Gastroesophageal sphincter (tissue), 4 donors: Measurements from ENCODE around the gene SLC35B4. TPM values are rescaled to one million over a fixed set of nuclear protein-coding genes. Genes with fewer than 3 reads are reported as not detected.
"Not testable (repeated sequence)": the region's sequence is repeated elsewhere in the genome, so short reads cannot be mapped to it uniquely, and the experiment has no call there.

Experiments
- ATAC-seq: fragments of 150-250 bp; one replicate; pipeline ENCODE4 v1.9.1; 2016; ENCODE audit warnings: mild to moderate bottlenecking, moderate library complexity
- H3K27ac ChIP-seq, 4 donors: fragments of 200-600 bp; sonication (generic) in 3 of 4; 1 replicate in 3 of 4; 2 replicates in 1 of 4; pipeline ENCODE4 v1.5.1; 2016 to 2019
- H3K27me3 ChIP-seq: fragments of 200-600 bp; sonication (generic); one replicate; pipeline ENCODE4 v1.5.1; 2019
- H3K36me3 ChIP-seq, 2 donors: fragments of 200-600 bp; sonication (generic); one replicate each; pipeline ENCODE4 v1.5.1; 2019; ENCODE audit warnings: control low read depth in 1 of 2
- H3K4me1 ChIP-seq, 3 donors: fragments of 200-600 bp; sonication (generic); 1 replicate in 2 of 3; 2 replicates in 1 of 3; pipeline ENCODE4 v1.5.1; 2016 to 2019; ENCODE audit warnings: control low read depth in 2 of 3
- H3K4me3 ChIP-seq, 2 donors: fragments of 200-600 bp; sonication (generic); one replicate each; pipeline ENCODE4 v1.5.1; 2019; ENCODE audit warnings: mild to moderate bottlenecking in 1 of 2, moderate library complexity in 1 of 2
- H3K9me3 ChIP-seq, 3 donors: fragments of 200-600 bp; sonication (generic); one replicate each; pipeline ENCODE4 v1.5.1; 2017 to 2019; ENCODE audit warnings: control low read depth in 2 of 3
- EP300 ChIP-seq: sonication (generic); formaldehyde crosslinking; IDR thresholded peaks from one replicate; pipeline ENCODE4 v1.6.1; 2017; ENCODE audit warnings: antibody characterized with exemption, mild to moderate bottlenecking
- POLR2A ChIP-seq, 2 donors: fragments of 450-650 bp; IDR thresholded peaks; one replicate each; pipeline ENCODE4 v1.6.1; 2017; ENCODE audit warnings: antibody characterized with exemption in 2 of 2, mild to moderate bottlenecking in 2 of 2, moderate library complexity in 1 of 2
- POLR2AphosphoS5 ChIP-seq: sonication (generic); formaldehyde crosslinking; IDR thresholded peaks from one replicate; pipeline ENCODE4 v1.6.1; 2017; ENCODE audit warnings: antibody characterized with exemption
- WGBS, 2 donors: methylation state at CpG; one replicate each; pipeline ENCODE4 v1.1.5; 2018; ENCODE audit warnings: low coverage in 1 of 2; 5-methylcytosine and 5-hydroxymethylcytosine counted together
- total RNA-seq, 4 donors: library from RNA; depleted of rRNA; stranded (reverse); fragments of >200 nt; gene quantifications; one replicate each; pipeline ENCODE4 v1.1.0, GENCODE V29; 2016
- TF ChIP-seq, protein P1 (sequence below), 4 experiments: fragments of 200-600 bp in 2 of 4; fragments of 450-650 bp in 2 of 4; sonication (generic) in 1 of 4; IDR thresholded peaks; one replicate each; pipeline ENCODE4 v1.5.1; 2017 to 2019; ENCODE audit warnings: antibody characterized with exemption in 4 of 4, mild to moderate bottlenecking in 2 of 4, moderate library complexity in 2 of 4

The SLC35B4 gene
- total RNA-seq, 4 donors from 2014 or later = 7.3 to 14.4 (median 10.7) TPM

DNA sequence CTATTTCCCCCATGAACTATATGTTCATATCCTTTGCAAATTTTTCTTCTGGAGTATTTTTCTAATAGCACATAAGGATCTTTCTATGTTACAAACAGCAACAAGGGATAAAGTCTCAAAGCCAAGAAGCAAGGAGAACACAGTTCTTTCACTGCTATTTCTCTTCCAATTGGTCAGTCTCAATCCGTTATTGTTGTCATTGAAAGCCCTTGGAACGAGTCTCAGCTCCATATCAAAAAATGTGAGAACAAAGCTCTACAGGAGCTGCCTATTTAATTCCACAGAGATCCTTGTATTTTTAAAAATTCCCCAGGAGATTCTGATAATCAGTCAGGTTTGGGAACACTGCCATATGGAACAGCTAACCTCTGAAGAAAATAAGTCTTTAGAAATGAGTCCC lies 15.7 kb downstream of the SLC35B4 start:
- no peak for ATAC-seq
- no peak overlapping the region for H3K4me3 ChIP-seq
- H3K27ac ChIP-seq = peak overlapping the region; percentile 13 to 50 (median 30)
- peaks cover 0 to 48% (median 15%) of the 10 kb centered on the region in 3 donors for H3K4me1 ChIP-seq
- no peaks in the 10 kb centered on the region for H3K9me3 ChIP-seq
- H3K27me3 ChIP-seq = no peaks in the 10 kb centered on the region
- peaks cover 0 to 39% of the 10 kb centered on the region in 2 donors for H3K36me3 ChIP-seq
- TF ChIP-seq POLR2A (IDR thresholded peaks at IDR 0.05) (no peak), POLR2AphosphoS5 (no peak), EP300 (no peak)
- TF ChIP-seq, protein P1, sequence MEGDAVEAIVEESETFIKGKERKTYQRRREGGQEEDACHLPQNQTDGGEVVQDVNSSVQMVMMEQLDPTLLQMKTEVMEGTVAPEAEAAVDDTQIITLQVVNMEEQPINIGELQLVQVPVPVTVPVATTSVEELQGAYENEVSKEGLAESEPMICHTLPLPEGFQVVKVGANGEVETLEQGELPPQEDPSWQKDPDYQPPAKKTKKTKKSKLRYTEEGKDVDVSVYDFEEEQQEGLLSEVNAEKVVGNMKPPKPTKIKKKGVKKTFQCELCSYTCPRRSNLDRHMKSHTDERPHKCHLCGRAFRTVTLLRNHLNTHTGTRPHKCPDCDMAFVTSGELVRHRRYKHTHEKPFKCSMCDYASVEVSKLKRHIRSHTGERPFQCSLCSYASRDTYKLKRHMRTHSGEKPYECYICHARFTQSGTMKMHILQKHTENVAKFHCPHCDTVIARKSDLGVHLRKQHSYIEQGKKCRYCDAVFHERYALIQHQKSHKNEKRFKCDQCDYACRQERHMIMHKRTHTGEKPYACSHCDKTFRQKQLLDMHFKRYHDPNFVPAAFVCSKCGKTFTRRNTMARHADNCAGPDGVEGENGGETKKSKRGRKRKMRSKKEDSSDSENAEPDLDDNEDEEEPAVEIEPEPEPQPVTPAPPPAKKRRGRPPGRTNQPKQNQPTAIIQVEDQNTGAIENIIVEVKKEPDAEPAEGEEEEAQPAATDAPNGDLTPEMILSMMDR (IDR thresholded peaks at IDR 0.05) = no peak
- 33 to 39% methylated on average over 2 of the region's 2 CpGs for WGBS, 2 donors

DNA sequence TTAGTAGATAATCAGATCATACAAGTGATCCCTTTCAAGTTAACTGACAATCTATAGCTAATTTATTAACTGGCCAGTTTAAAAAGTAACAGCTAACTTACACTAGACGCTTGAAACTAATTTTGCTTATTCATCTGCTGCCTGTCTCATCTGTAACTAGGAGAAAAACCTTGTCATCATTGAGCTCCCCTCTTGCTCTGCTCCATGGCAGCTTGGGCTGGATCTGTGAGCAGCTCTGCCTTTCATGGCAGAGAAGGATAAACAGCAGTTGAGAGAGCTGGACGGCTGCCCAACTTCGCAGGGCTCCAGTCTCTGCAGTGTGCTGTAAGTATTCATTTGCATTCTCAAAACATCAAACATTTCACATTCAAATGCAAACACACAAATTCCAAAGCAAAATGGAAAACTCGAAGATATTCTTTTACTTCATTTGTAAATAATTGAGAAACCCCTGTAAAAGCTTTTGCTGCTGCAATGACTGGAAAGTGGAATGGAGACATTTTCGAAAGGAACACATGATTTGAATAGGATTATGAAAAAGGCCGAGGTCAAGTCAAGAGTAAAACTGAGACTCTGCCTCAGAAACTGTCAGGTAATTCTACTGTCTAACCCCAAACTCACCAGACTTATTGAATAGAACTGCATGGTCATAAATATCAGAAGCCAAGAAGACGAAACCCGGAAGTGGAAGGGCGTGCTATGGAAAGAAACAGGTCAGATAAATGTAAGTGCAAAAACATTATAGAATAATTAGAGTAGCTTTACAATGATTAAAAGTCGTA lies 17.6 kb downstream of the SLC35B4 start:
- TF ChIP-seq POLR2AphosphoS5 (peak; percentile 26), EP300 (no peak), POLR2A (IDR thresholded peaks at IDR 0.05) (no peak)
- Histone ChIP-seq H3K9me3 (no peaks in the 10 kb centered on the region), H3K27me3 (no peaks in the 10 kb centered on the region), H3K4me3 (no peak overlapping the region), H3K27ac (peak overlapping the region; percentile 67 to 81 (median 72)), H3K4me1 (peaks cover 0 to 48% (median 15%) of the 10 kb centered on the region in 3 donors), H3K36me3 (peaks cover 0 to 39% of the 10 kb centered on the region in 2 donors)
- 24 to 36% methylated on average over 10 of the region's 10 CpGs for WGBS, 2 donors
- peak; percentile 80 for ATAC-seq

DNA sequence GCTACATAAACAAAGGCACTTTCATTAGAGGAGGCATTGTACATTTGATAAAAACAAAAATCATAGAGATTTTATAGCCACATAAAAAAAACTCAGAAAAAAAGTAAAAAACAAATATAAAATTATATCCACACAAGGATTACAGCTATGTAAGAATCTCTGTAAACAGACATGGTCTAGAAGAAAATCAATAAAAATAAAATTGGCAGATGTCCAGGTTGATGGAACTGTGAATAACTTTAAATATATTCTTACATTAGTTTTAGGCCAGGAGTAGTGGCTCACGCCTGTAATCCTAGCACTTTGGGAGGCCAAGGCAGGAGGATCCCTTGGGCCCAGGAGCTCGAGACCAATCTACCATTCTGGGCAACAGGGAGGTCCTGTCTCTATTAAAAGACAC lies 19.2 kb downstream of the SLC35B4 start:
- WGBS, 2 donors = 90 to 94% methylated on average over 2 of the region's 2 CpGs
- no peak for ATAC-seq
- Histone ChIP-seq H3K9me3 (no peaks in the 10 kb centered on the region), H3K27me3 (no peaks in the 10 kb centered on the region), H3K36me3 (peaks cover 0 to 45% of the 10 kb centered on the region in 2 donors), H3K4me1 (peaks cover 0 to 47% (median 15%) of the 10 kb centered on the region in 3 donors), H3K27ac (peak overlapping the region in 2 of 4 donors; percentile 67 to 73), H3K4me3 (no peak overlapping the region)
- TF ChIP-seq POLR2A (IDR thresholded peaks at IDR 0.05) = no peak
- TF ChIP-seq, protein P1 (IDR thresholded peaks at IDR 0.05) = no peak

DNA sequence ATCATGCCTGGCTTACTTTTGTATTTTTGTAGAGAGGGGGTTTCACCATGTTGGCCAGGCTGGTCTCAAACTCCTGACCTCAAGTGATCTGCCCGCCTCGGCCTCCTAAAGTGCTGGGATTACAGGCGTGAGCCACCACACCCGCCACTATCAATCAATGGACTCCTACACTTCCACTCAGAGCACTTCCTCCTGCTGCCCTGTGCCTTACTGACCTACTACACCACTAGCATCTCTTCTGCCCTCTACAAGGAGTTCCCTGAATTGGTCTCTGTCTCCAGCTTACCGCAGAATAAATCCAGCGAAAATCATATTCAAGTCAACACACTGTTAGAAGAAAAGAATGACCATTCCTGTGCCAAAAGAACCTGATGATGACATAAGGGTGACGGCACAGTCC lies 20.7 kb downstream of the SLC35B4 start:
- H3K36me3 ChIP-seq = peaks cover 0 to 45% of the 10 kb centered on the region in 2 donors
- not testable (repeated sequence) for H3K4me3 ChIP-seq, H3K9me3 ChIP-seq, ATAC-seq, H3K27me3 ChIP-seq, H3K27ac ChIP-seq
- WGBS, 2 donors = 88 to 95% methylated on average over 5 to 7 of the region's 7 CpGs
- peaks cover 0 to 34% (median 10%) of the 10 kb centered on the region in 3 donors for H3K4me1 ChIP-seq

DNA sequence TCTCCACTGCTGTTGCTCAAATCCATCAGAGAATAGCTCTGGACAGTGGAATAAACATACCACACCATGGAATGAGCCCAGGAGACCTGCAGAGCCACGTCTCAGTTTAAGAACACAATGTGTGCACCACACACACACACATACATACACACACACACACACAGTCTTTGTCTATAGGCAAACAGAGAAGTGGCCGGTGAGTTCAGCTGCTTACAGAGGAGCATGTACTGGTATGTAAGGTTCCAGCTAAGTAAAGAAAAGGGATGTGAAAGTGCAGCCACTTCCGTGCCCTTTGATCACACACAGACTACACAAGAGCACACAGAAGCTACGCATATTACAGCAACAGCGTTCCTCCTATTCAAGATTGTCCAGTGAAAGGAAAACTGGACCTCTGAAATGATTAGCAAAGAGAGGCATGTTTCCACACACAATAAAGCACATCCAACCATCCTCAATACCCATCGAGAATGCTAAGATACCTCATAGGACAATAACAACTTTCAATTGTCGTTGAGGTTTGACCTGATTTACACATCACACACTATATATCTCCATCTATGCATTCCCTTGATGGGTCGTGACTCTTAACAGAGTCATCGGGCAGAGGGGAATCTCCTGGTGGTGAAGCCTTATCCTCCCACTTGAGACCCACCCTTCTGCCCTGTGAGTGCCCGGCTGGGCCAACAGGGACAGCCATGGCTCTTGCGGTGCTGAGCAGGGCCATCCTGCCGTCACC lies 23.6 kb downstream of the SLC35B4 start:
- peaks cover 0 to 17% (median 1%) of the 10 kb centered on the region in 3 donors for H3K4me1 ChIP-seq
- H3K27me3 ChIP-seq = no peaks in the 10 kb centered on the region
- TF ChIP-seq POLR2AphosphoS5 (no peak), EP300 (no peak), POLR2A (IDR thresholded peaks at IDR 0.05) (no peak)
- TF ChIP-seq, protein P1 (IDR thresholded peaks at IDR 0.05) = no peak
- H3K36me3 ChIP-seq = peaks cover 0 to 42% of the 10 kb centered on the region in 2 donors
- WGBS, 2 donors = 69 to 91% methylated on average over 10 of the region's 12 CpGs
- no peak overlapping the region for H3K4me3 ChIP-seq
- H3K9me3 ChIP-seq = no peaks in the 10 kb centered on the region
- H3K27ac ChIP-seq = no peak overlapping the region
- ATAC-seq = peak; percentile 50
